HG03442 (cell line): ENCODE results near the gene TMEM260.
"Not testable (repeated sequence)": the region's sequence is repeated elsewhere in the genome, so short reads cannot be mapped to it uniquely, and the experiment has no call there.

Experiments used
- ATAC-seq: cut with Tn5 transposase; IDR thresholded peaks from one replicate; pipeline ENCODE4 v1.9.1; 2021; ENCODE audit warnings: mild to moderate bottlenecking, moderate library complexity; ENCODE audit not compliant: unreplicated experiment

Gene TMEM260

GRCh38 chr14:56594428-56594827 lies 14.8 kb downstream of the TMEM260 start:
- no peak for ATAC-seq

GRCh38 chr14:56598519-56598918 lies 18.9 kb downstream of the TMEM260 start:
- no peak for ATAC-seq

DNA sequence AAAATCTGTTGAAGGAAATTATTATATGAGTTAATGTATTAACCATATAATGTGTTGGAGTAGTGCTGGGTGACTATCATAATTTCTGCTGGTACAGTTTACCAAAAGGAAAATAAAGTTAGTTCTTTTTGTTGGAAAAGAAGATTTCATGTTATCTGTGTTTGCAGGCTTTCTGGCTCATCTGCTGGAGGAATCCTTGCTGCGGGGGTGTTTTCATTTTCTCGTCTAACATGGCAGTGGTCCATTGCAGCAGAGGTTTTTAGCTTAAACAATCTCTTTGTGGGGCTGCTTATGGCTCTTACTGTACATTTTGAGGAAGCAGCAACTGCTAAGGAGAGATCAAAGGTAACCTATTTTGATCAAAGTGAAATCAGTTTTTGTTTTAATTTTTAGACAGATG lies 24.1 kb downstream of the TMEM260 start:
- ATAC-seq, result no peak

DNA sequence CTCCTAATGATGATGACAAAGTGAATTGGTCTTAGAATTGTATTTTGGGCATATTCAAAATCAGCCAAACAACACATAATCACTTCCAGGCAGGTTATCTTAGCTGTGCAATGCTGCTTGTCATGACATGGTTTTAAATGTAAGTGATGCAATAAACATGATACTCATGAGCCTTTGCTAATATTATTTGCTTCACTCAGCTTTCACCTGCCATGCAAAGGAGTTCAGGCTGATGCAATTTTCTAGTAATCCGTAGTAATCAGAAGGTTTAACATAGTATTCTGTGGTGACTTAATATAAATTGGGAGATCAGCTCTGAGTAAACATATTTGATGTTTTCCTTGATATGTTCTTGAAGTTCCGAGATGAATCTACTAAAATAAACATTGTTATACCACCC lies 29.1 kb downstream of the TMEM260 start:
- ATAC-seq, result no peak

DNA sequence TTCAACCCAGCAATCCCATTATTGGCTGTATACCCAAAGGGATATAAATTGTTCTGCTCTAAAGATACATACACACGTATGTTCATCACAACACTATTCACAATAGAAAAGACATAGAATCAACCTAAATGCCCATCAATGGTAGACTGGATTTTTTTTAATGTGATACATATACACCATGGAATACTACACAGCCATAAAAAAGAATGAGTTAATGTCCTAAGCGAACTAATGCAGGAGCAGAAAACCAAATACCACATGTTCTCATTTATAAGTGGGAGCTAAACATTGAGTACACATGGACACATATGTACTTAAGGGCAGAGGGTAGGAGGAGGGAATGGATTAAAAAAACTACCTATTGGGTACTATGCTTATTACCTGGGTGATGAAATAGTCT lies 32.1 kb downstream of the TMEM260 start:
- not testable (repeated sequence) for ATAC-seq

DNA sequence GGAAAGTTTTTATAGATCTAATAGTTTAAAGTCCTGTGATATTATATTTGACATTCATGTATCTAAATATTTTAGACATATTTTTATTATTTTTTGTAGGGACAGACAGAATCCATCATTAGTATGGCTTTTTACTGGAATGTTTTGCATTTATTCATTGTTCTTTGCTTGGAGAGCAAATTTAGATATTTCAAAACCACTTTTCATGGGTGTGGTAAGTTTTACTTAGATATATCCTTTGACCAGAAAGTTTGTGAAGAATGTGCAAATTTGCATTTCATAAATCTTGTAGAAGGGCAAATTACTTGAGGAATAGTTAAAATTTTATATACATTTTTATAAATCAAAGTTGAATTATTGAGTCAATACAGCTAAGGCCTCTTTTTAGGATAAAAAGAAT lies 37.5 kb downstream of the TMEM260 start:
- no peak for ATAC-seq

DNA sequence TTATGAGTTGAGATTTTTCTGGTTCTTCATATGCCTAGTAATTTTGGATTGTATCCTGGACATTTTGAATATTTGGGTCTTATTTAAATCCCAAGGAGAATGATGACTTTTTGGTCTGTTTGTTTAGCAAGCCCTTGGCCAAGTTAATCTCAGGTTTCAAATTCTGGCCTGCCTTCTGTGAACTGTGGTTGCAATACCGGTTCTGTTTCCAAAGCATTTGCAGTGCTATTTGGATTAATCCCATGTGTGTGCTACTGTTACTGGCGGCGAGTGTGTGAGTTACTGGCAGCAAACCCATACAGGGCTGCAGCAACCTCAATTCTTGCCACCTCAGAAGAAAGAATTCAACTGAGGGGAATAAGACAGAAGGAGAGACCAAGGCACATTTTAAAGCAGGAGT lies 51.1 kb downstream of the TMEM260 start:
- no peak for ATAC-seq

GRCh38 chr14:56632195-56632594 lies 52.6 kb downstream of the TMEM260 start:
- no peak for ATAC-seq

DNA sequence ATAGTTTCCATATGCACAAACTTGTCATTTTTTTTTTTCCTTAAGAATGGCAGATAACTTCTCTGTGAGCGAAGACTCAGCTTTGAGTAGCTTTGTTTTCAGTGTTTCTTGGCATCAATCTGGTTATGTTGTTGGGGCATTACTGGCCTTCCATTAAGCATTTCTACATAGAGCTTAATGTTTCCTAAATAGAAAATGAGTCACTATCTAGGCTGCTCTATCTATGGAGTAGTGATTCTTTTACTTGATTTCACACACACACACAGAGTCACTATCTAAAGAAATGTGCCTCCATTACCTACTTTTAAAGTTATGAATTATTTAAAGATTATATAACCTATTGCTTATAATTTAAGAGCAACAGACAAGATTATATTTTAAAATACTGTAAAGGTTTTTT lies 53.9 kb downstream of the TMEM260 start:
- no peak for ATAC-seq

DNA sequence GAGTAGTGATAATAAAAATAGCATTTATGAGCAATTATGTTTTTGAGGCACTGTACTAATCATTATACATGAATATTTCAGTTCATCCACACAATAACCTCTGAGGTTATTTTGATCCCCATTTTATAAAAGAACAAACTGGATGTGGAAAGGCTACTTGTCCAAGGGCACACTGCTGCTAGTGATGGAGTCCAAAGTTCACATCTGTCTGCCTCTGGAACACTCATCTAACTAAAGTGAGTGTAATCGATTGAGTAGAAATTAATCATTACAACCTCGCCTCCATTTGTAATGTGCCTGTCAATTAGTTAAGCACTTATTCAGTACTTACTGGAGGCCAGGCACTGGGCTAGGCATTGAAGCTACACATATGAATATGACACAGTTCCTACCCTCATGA lies 55.4 kb downstream of the TMEM260 start:
- no peak for ATAC-seq

GRCh38 chr14:56647493-56647892 lies 67.9 kb downstream of the TMEM260 start:
- ATAC-seq, result no peak

DNA sequence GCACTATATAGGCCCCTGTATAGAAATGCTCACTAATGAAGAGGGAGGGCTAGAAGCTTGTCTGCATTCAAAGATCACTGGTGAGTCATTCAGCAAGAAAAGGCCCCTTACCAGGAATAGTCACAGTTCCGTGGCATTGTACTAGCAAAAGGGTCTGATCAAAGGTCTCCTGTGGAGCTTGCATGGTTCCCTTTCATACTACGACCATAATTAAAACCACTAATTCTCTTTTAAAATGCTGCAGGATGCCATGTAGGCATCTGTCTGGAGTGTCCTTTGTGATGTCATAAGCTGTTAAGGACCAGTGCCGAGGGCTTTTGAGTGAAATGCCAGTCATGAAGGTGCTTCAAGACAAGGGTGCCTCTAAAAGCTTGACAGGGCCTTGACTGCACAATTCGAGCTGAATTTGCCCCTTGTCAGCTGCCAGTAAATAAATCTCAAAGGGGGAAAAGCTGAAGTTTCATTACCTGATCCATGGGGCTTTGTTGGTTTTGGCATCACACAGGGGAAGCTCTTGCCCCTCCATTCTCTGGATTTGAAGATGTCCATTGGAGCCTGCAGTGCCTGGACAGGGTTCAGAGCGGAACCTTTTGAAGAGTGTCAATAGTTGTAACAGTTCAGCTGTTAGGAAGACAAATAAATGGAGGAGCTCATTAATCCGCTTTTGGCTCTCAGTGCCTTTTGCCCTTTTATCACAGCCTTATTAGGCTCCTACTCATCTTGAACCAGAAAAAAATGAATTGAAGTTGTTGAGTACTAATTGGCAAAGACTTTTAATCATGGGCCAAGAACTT lies 69.1 kb downstream of the TMEM260 start:
- ATAC-seq, result no peak

- no peak for ATAC-seq
Observed at GRCh38 chr14:56649382-56649781, 69.8 kb downstream of the TMEM260 start.

DNA sequence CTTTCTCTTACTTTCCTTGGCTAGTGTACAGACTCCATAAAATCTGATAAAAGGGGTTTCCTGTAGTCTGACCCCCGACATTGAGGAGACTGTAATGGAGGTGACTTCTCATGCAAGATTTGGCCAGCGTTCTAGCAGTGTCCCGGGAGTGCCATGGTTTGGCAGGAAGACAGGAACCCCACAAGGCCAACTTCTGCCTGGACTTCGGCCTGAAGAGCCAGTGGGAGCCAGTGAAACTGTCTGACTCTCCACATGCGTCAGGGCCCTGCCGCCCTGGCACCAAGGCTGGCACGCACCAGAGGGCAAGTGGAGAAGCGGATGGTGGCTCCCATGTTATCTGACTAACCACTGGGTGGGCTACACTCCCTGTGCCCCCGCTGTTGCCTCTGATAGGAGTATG lies 70.5 kb downstream of the TMEM260 start:
- no peak for ATAC-seq

DNA sequence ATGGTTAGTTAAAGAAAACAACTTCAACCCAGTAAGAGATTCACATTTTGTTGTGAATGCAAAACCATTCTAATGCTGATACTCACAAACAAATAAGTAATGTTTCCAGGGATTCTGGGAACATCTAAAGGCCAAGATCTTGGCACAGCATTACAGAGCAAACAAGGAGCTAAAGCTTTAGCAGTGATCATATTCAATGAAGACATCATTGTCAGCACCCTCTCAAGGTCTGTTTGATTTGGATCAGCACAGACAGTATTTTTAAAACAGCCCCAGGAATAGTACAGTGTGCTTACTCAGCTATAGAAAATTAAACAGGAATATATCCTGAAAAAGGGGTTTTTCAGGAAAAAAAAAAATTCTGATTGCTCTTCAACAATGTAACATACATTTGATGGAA lies 71.4 kb downstream of the TMEM260 start:
- ATAC-seq, result no peak

GRCh38 chr14:56657604-56658003 lies 78.0 kb downstream of the TMEM260 start:
- no peak for ATAC-seq

- ATAC-seq, result no peak
Observed at GRCh38 chr14:56659378-56659777, 79.8 kb downstream of the TMEM260 start.

DNA sequence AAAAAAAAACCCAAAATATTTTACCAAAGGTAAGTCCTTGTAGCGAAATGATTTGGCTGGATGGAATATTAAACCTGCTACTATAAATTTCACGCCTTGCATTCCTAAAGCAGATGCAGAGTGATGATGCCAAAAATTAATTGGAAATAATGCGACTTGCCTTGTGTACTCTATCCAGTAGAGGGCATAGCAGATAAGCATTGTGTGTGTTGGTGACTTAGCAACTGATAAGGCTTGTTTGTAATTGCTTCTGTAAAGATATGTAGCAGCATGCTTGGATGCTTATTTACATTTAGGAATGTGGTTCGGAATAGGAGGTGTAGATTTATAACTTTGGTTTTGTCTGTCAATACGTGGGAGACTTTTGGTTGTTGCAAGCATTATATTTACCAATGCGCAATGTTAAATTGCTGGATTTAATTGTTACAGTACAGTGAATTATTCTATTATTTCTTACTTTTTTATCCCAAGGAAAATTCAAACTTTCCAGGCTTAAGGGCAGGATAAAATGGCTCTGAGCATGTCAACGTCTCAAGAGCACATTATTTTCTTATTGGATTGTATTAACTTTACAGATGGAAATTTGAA lies 80.5 kb downstream of the TMEM260 start:
- no peak for ATAC-seq

DNA sequence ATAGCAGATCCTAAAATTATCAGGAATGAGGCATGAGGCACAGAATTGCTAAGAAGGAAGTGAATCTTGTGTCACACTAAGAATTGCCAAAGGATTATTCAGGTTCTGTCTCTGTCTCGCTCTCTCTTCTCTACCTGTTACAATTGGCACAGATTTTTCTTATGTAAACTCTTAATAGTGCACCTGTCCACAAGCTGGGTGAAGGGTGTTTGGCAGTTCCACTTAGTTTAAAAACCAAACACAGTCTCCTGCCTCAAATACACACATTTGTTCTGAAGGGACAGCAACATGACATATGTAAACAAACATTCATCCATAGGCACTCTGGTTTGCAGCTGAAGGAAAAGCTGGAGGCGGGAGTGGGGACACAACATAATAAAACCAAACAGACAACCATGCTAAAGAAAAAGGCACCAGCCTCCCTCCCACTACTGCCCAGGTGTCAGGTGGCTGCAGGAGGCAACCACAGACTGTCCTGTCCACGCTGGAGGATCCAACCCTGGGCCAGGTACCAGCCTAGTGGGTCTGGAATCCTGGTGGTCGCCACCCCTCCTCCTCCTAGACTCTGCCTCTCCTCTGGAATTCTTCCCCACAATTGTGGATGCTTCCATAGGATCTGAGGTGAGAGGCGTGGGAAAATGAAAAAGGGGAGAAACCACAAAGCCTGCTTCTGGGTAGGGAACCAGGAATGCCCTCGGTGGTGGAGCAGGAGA lies 81.2 kb downstream of the TMEM260 start:
- ATAC-seq, result no peak

DNA sequence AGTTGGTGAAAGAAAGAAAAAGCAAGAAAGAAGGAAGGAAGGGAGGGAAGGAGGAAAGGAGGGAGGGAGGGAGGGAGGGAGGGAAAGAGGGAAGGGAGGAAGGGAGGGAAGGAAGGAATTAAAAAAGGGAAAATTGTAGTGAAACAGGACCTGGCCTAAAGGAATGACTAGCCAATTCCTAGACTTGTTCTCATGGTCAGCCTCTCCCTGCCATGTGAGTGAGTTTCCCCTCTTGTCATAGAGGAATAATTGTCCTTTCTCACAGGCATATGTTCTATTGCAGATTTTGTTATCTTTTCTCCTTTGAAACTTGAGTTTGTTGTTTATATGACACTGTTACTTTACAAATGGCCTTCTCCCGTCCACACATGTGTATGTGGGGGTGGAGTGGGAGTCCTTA lies 81.9 kb downstream of the TMEM260 start:
- no peak for ATAC-seq

GRCh38 chr14:56664811-56665421 lies 85.3 kb downstream of the TMEM260 start:
- no peak for ATAC-seq

DNA sequence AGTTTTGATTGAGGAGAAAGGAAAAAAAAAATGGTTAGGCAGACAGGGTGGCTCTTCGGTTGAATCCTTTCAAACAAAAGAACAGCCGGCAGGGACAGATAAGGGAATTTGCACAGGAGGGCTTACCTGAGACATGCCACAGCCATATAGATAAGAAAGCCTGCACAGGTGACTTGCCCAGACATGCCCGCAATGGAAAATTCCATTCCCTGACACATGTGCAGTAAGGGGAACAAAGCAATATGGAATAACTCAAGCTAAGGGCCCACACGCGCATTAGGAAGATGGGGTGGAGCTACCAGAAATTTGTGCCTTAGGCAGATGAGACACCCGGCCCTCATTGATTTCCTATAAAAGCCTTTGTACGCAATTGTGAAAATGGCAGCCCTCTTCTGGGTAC lies 86.7 kb downstream of the TMEM260 start:
- ATAC-seq, result no peak
